CD4-positive, alpha-beta T cell treated with Interleukin-6 for 4 hours (primary cell): Measurements from ENCODE around the gene BRD9.

Experiments
- DNase-seq: peaks from one replicate; pipeline ENCODE4 v3.0.0-alpha.2; 2020; ENCODE audit warnings: mixed read lengths

BRD9 gene

DNA sequence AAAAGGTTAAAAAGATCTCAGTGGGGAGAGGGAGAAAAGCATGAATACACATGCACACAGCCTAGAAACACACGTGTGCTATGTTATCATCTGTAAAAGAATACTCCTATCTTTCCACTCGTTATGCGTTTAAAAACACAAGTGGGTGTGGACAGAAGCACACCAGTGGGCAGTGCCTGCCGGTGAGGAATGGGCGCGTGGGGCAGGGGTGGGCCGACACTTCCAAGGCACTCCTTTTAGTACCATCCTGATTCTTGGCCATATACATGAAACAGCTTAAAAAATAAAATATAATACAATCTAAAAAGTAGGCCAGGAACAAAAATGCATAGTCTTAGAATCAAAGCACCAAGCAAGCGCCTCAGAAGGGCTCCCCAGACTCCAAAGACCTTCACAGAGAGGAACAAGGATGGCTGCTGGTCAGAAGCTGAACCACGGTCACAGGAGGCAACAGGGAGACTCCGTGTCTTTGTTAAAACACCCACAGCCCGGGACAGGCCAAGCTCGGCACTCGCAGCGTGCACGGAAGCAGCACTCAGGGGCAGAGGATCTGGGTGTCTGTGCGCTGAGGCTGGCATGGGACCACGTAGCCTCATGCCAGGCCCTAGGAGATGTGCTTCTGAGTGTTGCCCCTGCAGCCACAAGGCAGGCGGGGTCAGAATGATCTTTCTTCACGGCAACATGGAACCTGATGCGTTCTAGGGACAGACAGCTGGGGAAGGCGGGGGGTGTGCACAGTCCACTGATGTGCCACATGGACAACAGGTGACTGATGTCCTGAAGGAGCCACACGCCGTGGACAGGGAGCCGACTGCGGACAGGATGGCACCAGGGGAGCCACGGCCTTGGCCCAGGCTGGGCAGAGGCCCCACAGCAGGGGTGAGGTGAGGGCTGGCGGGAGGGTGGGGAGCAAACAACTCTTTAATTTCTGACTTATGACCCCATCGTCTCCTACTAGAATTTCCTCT lies 15.9 kb downstream of the BRD9 start:
- no peak for DNase-seq

DNA sequence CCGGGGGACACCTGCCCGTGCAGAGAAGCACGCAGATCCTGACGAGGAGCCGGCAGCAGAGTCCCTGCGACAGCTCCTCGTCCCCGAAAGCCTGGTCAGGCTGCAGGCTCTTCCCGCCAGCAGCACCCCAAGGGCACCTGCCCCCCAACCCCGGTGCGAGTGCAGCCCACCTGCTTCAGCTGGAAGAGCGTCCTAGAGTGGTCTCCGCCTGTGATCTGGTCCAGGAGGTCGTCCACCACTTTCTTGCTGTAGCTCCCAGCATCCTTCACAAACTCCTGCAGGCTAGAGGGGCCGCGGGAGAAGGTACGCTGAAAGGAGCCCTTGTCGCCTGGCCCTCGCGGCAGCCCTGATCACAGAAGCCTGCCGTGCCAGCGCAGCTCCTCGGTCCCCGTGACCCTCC lies 16.7 kb downstream of the BRD9 start:
- no peak for DNase-seq

DNA sequence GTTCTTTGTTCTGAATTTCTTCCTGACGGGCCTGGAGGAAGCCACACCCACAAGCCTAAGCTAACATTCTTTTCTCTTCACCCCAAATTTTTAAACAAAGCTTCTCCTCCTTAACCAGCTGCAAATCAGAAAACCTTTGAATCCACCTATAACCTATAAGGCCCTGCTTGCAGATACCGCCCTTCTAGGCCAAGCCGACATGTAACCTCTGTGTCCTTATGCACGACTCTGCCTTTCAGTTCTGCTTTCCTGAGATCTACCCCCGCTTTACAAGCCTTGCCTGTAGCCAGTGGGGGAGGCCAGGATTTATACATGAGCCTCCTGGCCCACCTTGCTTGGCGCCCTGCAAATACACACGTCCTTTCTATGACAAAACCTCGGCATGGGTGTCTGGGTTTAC lies 19.3 kb downstream of the BRD9 start:
- no peak for DNase-seq

DNA sequence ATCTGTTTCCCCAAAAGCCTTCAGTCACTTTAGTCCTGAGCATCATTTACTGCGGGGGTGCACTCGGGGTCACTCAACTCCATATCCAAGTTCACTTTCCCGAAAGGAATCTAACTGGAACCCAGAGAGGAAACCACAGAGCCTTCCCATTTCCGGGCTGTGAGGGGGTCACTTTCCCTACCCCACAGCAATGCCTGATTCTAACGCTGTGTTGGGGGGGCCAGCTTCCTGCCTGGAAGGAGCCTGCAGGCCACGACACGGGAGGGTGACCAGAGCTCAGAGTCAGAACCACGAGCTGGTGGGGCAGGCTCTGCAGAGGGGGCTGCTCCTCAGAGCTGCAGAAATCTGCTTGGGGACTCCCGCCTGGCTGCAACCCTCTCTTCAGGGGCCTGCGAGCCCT lies 20.3 kb downstream of the BRD9 start:
- no peak for DNase-seq

DNA sequence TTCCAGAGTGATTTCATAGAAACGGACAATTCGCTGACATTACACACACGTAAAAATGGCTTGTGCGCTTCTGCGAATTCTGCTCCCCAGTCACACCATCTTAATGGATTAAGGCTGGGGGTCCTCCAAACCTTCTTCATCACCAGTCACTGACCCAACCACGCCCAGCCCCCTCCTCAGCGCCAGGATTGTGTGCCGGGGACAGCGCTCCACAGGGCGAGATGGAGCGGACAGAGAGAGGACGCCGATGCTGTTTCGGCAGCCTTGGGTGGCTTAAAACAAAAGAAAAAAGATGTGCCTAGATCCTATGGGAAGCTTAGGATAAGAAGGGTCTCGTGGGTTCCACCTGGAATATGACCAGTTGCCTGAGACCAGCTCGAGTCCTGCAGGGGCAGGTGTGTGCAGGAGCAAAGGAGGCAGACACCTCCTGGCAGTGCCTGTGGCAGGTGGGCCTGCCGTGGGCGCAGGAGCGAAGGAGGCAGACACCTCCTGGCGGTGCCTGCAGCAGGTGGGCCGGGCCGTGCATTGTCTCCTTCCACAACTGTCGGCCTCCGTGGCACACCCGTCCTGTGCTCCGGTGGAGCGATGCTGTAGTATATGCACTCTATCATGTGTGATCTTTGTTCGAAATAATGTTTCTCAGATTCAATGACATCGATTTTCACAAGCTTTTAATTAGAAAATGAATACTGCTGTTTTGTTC lies 20.9 kb downstream of the BRD9 start:
- no peak for DNase-seq

DNA sequence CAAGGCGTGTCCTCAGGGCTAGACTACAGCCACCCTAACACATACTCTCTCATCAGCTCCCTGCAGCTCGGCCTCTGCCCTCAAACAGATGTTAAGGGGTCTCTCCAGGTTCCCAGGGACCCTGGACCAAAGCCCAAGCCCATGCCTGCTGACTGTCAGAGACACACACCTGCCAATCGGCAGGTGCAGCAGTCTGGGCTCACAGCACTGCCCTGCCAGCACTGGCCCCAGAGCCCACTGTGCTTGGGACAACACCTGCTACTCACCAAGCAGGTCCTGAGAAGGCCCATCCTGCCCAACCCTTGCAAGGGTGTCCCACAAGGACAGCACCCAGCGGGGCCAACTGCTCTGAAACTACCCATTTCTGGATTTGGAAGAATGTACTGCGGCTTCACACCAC lies 21.6 kb downstream of the BRD9 start:
- no peak for DNase-seq

DNA sequence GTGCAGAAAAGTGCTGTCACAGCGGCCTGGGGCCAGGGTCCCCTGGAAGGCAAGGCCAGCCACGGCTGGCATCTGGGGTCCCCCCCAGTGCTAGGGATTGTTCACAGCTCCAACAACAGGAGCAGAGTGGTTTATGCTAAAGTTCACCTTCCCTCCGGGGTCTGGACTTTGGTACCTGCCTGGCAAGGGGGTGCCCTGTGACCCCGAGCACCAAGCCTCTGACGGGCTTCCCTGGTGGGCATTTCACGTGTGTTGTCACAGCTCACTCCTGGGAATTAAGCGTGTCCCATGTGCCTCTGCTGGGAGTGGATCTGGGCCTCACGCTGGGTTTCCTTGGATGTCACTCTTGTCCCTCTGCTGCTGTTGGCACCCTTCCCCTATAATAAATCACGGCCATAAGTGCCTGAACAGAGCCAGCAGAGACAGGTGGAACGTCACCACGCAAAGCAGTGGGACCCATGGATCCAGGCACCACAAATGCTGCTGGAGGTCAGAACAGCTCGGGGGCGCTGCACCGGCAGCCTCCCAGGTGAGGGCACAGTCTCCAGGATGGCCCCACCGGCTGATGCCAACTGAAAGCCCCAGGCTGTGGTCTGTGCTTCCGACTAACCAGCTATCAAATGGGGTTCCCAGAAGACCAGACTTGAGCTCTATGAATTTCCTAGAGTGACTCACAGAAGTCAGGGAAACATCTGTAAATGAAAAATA lies 24.0 kb downstream of the BRD9 start:
- no peak for DNase-seq

DNA sequence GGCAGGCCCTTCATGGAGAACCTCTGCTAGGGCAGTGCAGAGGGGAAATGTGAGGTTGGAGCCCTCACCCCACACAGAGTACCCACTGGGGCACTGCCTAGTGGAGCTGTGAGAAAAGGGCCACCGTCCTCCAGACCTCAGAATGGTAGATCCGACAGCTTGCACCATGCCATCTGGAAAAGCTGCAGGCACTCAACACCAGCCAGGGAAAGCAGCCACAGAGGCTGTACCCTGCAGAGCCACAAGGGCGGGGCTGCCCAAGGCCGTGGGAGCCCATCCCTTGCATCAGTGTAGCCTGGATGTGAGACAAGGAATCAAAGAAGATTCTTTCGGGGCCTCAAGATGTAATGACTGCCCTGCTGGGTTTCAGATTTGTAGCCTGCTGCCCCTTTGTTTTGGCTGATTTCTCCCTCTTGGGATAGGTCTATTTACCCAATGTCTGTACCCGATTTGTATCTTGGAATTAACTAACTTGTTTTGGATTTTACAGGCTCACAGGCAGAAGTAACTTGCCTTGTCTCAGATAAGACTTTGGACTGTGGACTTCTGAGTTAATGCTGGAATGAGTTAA lies 25.2 kb downstream of the BRD9 start:
- DNase-seq: no peak

DNA sequence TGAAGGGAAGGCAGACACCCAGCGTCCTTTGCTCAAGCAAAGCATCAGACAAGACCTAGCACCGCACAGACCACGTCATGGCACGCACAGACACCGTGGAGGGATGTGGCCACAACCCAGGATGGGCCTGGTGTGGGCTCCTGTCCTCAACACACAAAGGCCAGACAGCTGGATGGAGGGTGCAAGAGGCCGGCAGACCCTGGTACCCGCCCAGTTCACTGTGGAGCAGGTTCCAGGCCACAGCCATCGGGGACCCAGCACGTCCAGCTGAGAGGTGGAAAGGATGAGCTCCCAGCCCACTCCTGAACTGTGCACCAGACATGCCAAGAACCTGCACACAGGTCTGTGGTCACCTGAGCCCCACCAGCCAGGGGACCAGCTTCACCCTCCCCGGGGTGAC lies 26.8 kb downstream of the BRD9 start:
- DNase-seq: no peak

DNA sequence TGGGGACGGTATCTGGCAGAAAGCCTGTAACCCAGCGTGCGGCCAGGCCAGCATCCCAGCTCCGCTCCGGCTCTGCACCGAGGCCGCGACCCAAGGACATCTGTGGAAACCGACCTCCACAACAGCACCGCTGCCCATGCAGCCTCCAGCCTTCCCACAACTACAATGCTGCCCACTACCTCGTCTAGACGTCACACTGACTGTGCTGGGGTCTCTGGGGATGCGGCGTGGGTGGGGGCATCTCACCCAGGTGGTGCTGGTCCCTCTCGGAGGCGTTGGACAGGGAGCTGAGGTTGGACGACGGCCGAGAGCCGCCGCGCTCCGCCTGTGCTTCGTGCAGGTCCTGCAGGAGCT lies 27.5 kb downstream of the BRD9 start:
- no peak for DNase-seq

DNA sequence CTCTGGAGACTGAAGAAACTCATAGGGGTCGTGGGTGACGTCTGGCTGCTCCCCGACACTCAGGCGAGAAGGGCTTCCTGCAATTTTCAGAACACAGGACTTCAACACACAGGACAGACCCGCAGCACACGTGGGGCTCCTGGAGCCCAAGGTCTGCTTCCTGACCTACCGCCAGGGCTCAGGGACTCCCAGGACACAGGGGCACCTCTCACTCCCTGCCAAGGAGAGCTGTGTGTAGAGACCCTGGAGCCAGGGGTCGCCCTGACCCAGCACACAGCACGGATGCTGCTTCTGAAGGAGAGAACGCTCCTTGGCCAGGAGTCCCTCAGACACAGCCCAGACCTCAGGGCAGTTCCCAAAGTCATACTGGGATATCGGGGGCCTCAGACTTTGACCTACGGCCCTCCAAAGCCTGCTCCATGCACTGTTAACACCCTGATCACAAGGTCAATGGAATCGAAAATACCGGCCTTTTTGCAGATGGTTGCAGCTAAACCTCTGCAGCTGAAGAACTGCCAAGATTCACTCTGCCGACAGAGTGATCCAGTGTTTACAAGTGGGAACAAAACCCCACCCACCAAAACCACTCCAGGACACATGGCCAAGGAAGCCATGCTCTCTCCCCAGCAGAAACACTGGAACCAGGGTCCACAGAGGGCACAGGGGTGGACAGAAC lies 28.0 kb downstream of the BRD9 start:
- DNase-seq: no peak

DNA sequence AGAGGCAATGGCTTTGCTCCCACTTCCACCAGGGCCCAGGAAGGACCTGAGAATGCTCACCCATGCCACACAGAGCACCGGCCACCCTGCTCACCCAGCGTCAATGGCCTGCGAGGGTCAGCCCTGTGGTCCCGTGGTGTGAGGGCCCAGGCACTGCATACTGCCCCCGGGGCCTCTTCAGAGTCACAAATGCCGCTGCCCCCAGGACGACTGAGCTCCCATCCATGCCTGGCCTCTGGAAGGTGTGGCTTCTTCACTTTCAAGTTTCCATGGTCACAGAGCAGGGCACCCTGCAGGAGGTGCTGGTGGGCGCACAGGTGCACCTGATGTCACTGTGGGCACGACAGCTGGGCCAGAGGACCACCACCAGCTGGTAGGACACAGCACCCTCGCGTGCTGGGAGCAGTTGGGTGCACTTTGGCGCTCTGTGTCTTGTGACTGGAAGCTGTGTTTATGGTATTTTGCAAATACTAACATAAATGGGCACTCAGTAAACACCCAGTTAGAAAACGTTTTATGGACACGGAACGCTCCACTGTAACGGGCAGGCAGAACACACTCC lies 29.3 kb downstream of the BRD9 start:
- DNase-seq: no peak

DNA sequence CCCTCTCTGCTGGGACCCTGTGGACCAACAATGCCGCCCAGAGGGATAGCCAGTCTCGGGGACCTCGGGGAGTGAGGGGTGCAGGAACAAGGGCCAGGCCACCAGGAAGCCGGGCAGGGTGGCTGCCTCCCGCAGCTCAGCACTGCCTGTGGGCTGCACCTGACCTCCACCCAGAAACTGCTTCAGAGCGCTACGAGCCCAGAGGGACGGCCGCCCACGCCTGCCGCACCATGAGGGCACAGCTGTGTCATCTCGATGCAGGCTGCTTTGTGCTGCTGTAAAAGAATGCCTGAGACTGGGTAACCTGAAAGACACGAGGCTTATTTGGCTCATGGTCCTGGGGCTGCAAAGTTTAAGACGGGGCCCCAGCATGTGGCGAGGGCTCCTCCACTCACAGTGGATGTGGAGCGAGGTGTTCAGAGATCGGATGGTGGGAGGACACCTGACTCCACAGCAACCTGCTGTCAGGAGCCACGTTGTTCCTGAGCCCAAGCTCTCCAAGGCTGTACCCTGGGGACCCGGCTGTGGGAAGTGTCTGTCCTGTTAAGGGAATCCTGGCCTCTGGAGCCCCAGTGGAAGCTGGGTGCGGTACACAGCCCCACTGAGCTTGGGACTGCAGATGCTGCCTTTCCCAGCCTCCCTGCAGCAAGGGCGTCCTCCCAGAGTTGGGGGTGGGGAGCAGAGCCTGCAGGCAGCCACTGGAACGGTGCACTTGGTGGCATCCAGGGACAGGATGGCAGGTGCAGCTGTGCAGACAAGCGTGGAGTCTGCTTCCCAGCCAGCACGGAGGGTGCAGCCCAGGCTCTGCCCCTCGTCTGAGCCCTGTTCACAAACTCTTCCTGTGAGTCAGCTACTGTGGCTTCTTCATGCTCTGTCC lies 30.0 kb downstream of the BRD9 start:
- DNase-seq: no peak

DNA sequence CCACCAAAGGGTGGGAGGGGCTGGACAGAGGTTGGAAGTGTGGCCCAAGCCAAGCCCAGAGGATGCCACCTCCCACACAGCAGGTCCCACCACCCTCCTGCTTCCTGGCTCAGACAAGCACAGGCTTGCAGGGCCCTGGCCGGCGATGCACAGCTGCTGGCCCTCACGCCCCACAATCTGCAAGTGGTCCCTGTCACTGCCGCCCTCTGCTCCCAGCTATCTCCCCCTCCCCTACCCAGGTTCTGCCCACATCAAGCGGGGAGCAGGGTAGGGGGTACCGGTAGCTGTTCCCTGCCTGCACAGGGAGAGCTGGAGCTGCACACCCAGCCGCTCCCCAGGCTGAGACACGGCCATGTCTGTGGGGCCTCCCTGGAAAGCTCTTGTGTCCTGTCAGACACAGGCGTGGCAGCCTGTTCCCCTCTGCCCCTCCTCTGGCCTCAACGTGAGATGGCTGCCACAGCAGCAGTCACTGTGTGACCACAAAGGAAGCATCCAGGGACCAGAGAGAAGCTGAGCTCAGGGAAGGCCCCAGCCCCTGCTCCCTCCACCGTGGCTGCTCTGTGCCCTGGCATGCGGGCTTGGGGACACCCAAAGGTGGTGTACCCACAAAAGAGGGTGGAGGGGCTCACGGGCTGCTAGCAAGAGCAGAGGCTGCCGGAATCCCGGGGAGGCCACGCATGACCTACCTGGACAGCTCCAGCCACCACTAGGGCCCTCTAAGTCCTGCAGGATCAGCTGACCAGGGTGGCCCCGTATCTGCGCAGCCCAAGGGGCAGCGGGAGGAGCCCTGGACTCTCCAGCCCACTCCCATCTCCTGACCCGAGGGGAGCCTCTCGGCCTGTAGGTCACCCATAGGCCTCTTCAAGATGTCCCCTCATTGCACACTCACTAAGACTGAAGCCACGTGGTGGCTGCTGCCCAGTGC lies 30.9 kb downstream of the BRD9 start:
- no peak for DNase-seq

DNA sequence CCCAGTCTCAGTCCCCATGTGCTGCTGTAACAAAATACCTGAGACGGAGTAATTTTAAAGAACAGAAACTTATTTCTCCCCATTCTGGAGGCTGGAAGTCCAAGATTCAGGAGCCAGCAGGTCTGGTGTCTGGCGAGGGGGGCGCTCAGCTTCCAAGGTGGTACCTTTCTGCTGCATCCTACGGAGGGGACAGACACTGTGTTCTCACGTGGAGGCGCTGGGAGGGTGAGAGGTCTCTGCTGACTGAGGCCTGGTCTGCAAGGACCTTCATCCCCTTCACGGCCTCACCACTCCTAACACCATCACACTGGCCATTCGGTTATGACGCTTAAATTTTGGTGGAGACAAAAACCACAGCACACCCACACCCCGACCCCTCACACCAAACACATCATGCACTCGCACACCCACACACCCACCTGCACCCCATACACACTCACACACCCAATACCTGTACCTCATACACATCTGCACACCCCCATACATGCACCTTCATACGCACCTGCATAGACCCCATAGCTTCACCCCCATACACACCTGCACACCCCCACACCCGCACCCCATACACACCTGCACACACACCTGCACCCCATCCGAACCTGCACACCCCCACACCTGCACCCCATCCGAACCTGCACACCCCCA lies 32.0 kb downstream of the BRD9 start:
- no peak for DNase-seq

DNA sequence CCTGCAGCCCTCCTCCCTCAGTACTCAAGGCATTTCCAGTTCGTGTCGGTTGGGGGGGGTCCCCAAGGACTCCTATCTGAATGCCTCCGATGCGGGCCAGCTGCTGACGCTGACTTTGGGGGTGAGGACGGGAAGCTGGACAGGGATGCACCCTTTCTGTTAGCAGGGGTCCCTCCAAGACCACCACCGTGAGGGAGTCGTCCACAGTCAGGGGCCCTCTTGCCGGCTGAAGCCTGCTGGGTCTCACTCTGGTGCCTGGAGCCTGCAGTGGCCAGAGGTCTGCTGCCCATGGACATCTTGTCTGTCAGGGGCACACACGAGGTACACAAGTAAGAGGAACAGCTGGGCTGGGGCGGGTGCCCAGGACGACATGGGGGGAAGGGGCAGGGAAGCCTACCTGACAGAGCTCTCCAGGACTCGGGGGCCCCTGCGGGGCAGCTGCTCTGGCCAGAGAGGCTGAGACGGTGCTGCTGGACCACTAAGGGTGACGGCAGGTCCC lies 32.8 kb downstream of the BRD9 start:
- DNase-seq: no peak

DNA sequence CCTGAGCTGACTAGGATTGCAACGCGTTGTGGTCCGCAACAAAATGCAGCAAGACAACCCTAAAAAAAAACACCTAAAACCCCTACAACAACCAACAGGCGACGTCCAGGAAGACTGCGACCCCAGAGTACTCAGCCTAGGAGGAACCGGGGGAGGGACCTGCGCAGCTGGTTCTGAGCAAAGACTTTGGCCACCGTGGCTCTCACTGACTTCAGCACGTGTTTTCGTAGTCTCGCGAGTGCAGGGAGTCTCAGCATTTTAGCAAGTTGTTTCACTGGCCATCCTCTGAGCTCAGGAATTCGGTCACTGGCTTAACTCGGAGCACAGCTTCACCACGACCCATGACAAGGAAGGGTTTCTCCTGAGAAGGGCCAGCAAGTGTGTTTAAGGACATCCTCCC lies 33.2 kb downstream of the BRD9 start:
- DNase-seq: no peak

DNA sequence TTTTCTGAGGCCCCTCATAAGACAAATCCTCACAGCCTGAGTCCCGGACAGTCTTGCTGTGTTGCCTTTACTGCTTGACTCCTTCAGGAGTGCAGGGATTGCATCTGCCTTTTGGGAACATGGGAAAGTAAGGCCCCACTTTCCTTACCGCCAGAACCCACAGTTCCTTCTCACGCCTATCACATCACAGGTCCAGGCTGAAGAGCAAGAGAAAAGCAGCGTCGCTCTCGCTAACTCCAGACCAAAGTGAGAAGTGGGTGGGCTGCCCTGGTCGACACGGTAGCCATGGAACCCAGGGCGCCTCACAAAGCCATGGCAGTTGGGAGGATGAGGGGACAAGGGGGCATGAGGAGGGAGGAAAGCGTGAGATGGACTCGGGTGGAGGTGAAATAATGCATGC lies 33.9 kb downstream of the BRD9 start:
- no peak for DNase-seq
